ENCODE results near the gene HACL1.

DNA sequence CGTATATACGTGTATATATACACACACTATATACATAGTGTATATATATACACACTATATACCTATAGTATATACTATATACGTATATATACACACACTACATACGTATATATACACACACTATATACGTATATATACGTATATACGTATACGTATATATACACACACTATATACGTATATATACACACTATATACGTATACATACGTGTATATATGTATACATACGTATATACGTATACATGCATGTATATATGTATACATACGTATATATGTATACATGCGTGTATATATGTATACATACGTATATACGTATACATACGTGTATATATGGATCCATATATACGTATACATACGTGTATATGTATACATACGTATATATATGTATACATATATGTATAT is 9.4 kb downstream of the HACL1 start:
- TF ChIP-seq POLR2AphosphoS5 (IDR thresholded peaks at IDR 0.05) (no peak), CTCF (IDR thresholded peaks at IDR 0.05 in 8 of 11, conservative IDR thresholded peaks at IDR 0.05 in 3 of 11) (no peak), POLR2A (IDR thresholded peaks at IDR 0.05) (no peak)
